ENCODE measurements around the gene OR4D11.
"Not testable (repeated sequence)": the region's sequence is repeated elsewhere in the genome, so short reads cannot be mapped to it uniquely, and the experiment has no call there.

OR4D11 gene

GRCh38 chr11:59503276-59503675 is at the start of gene OR4D11:
TSS of gene OR4D11 (plus strand) at chr11:59503576. CDS start at chr11:59503576, 0 bp downstream.
- DNase-seq = no peak

- no peak for DNase-seq
Observed at GRCh38 chr11:59456661-59457060, 46.7 kb upstream of the OR4D11 start, which contains the start of gene OR4D6. TSS of gene OR4D6 (plus strand) at chr11:59456961. CDS start at chr11:59456961, 0 bp downstream.

- DNase-seq = no peak
Observed at GRCh38 chr11:59459916-59460315, 43.5 kb upstream of the OR4D11 start.

- DNase-seq = no peak
Observed at GRCh38 chr11:59463190-59463641, 40.2 kb upstream of the OR4D11 start.

GRCh38 chr11:59473015-59473414 is 30.4 kb upstream of the OR4D11 start, which contains the start of gene OR4D10:
TSS of gene OR4D10 (plus strand) at chr11:59473315. CDS start at chr11:59477430, 4,115 bp downstream.
- DNase-seq = no peak

GRCh38 chr11:59475176-59475575 is 28.2 kb upstream of the OR4D11 start:
- DNase-seq = no peak

- no peak for DNase-seq
Observed at GRCh38 chr11:59479906-59480305, 23.5 kb upstream of the OR4D11 start.

- DNase-seq = no peak
Observed at GRCh38 chr11:59480359-59480758, 23.0 kb upstream of the OR4D11 start.

GRCh38 chr11:59501931-59502330 is 1.4 kb upstream of the OR4D11 start:
- no peak for DNase-seq

GRCh38 chr11:59510941-59511589 is 7.7 kb downstream of the OR4D11 start, which contains the start of gene OR4D9:
TSS of gene OR4D9 (plus strand) at chr11:59511539. CDS start at chr11:59514913, 3,374 bp downstream.
- DNase-seq = no peak

GRCh38 chr11:59511675-59512074 is 8.3 kb downstream of the OR4D11 start:
- no peak for DNase-seq

- not testable (repeated sequence) for DNase-seq
Observed at GRCh38 chr11:59520139-59520538, 16.8 kb downstream of the OR4D11 start.

- no peak for DNase-seq
Observed at GRCh38 chr11:59520741-59521140, 17.4 kb downstream of the OR4D11 start.

GRCh38 chr11:59523541-59523940 is 20.2 kb downstream of the OR4D11 start:
- DNase-seq = no peak

- no peak for DNase-seq
Observed at GRCh38 chr11:59528711-59529110, 25.3 kb downstream of the OR4D11 start.

- no peak for DNase-seq
Observed at GRCh38 chr11:59532620-59533019, 29.2 kb downstream of the OR4D11 start.

- no peak for DNase-seq
Observed at GRCh38 chr11:59534676-59535075, 31.3 kb downstream of the OR4D11 start.

GRCh38 chr11:59542142-59542810 is 38.9 kb downstream of the OR4D11 start:
- no peak for DNase-seq

- not testable (repeated sequence) for DNase-seq
Observed at GRCh38 chr11:59543713-59544112, 40.3 kb downstream of the OR4D11 start.

- DNase-seq = no peak
Observed at GRCh38 chr11:59544869-59545178, 41.4 kb downstream of the OR4D11 start.

- DNase-seq = no peak
Observed at GRCh38 chr11:59545179-59546020, 42.0 kb downstream of the OR4D11 start.

- not testable (repeated sequence) for DNase-seq
Observed at GRCh38 chr11:59547605-59548308, 44.4 kb downstream of the OR4D11 start.

- DNase-seq = no peak
Observed at GRCh38 chr11:59548309-59548656, 44.9 kb downstream of the OR4D11 start.

Measured in activated CD4-positive, CD25-positive, alpha-beta regulatory T cell (primary cell).